K562 (cell line): Measurements from ENCODE around the gene COX20. TPM values are rescaled to one million over a fixed set of nuclear protein-coding genes. Genes with fewer than 3 reads are reported as not detected.
A peak's percentile ranks its signal among the peaks of the same experiment; 100 is the strongest.

Source experiments
- BHLHE40 ChIP-seq: IDR thresholded peaks from 2 replicates; pipeline ENCODE4 v1.6.1; 2011; ENCODE audit warnings: low read length, improper control_type of control experiment
- BRF1 ChIP-seq: IDR thresholded peaks from 3 replicates; pipeline ENCODE4 v1.6.1; 2011; ENCODE audit warnings: borderline replicate concordance, mild to moderate bottlenecking; ENCODE audit not compliant: insufficient read length; ENCODE audit errors: extremely low read depth
- E2F1 ChIP-seq: sonication (generic); formaldehyde crosslinking; IDR thresholded peaks from 2 replicates; pipeline ENCODE4 v1.8.1; 2023; ENCODE audit warnings: mild to moderate bottlenecking, missing genetic modification reagents, moderate library complexity
- ESRRA ChIP-seq: fragments of 450-650 bp; IDR thresholded peaks from 2 replicates; pipeline ENCODE4 v1.6.1; 2014; ENCODE audit warnings: low read depth, mild to moderate bottlenecking, moderate library complexity, borderline replicate concordance
- EZH2 ChIP-seq: IDR thresholded peaks from 2 replicates; pipeline ENCODE4 v1.6.1; 2012; ENCODE audit warnings: low read depth, mild to moderate bottlenecking, inconsistent platforms, low read length, borderline replicate concordance
- JUN ChIP-seq, 2 experiments: sonication (generic) in 1 of 2; formaldehyde crosslinking in 1 of 2; IDR thresholded peaks; 2 replicates each; pipeline versions ENCODE4 v1.6.1 to v1.8.0; 2012 to 2022; ENCODE audit warnings: borderline replicate concordance in 2 of 2, mild to moderate bottlenecking in 2 of 2, improper control_type of control experiment in 1 of 2, low read depth in 1 of 2, low read length in 1 of 2, missing genetic modification reagents in 1 of 2
- MIER1 ChIP-seq: fragments of 450-650 bp; IDR thresholded peaks from 2 replicates; pipeline ENCODE4 v1.6.1; 2016; ENCODE audit warnings: antibody characterized with exemption, mild to moderate bottlenecking, low read depth
- PCBP1 ChIP-seq: fragments of 200-400 bp; formaldehyde crosslinking; IDR thresholded peaks from 2 replicates; pipeline ENCODE4 v1.6.1; 2018; ENCODE audit warnings: mild to moderate bottlenecking, low read depth, low read length; ENCODE audit not compliant: poor library complexity, severe bottlenecking
- POLR2A ChIP-seq: fragments of 450-650 bp; conservative IDR thresholded peaks from 2 replicates; pipeline ENCODE4 v1.6.1; 2016
- RAD21 ChIP-seq, 2 experiments: fragments of 250-450 bp in 1 of 2; fragments of 450-650 bp in 1 of 2; sonication (Bioruptor Pico) in 1 of 2; formaldehyde crosslinking in 1 of 2; IDR thresholded peaks in 1 of 2; conservative IDR thresholded peaks in 1 of 2; 2 replicates each; pipeline versions ENCODE4 v1.4.0 to v1.8.0; 2020 to 2022; ENCODE audit warnings: mild to moderate bottlenecking in 2 of 2, moderate library complexity in 1 of 2
- SOX6 ChIP-seq: fragments of 450-650 bp; IDR thresholded peaks from 2 replicates; pipeline ENCODE4 v1.6.1; 2014; ENCODE audit warnings: mild to moderate bottlenecking
- SRSF9 ChIP-seq: fragments of 200-400 bp; formaldehyde crosslinking; IDR thresholded peaks from 2 replicates; pipeline ENCODE4 v1.6.1; 2017; ENCODE audit warnings: low read depth, low read length, borderline replicate concordance
- THRB ChIP-seq: fragments of 450-650 bp; formaldehyde crosslinking; conservative IDR thresholded peaks from 2 replicates; pipeline ENCODE4 v1.4.0; 2022; ENCODE audit warnings: mild to moderate bottlenecking, missing genetic modification characterization
- YY1 ChIP-seq, 3 experiments: IDR thresholded peaks; 2 replicates each; pipeline ENCODE4 v1.6.1; 2011; ENCODE audit warnings: low read length in 2 of 3, mild to moderate bottlenecking in 2 of 3, moderate library complexity in 2 of 3, borderline replicate concordance in 1 of 3, control low read depth in 1 of 3, low read depth in 1 of 3; ENCODE audit not compliant: insufficient read depth in 3 of 3, insufficient replicate concordance in 2 of 3, control insufficient read depth in 1 of 3, insufficient read length in 1 of 3; ENCODE audit errors: extremely low read depth in 1 of 3
- ZBTB8A ChIP-seq: fragments of 450-650 bp; IDR thresholded peaks from 2 replicates; pipeline ENCODE4 v1.6.1; 2018; ENCODE audit warnings: mild to moderate bottlenecking, moderate library complexity; ENCODE audit not compliant: partially characterized antibody
- ZNF3 ChIP-seq: fragments of 250-450 bp; sonication (Bioruptor Pico); IDR thresholded peaks from 2 replicates; pipeline ENCODE4 v1.5.0; 2021; ENCODE audit warnings: mild to moderate bottlenecking, moderate library complexity
- ZNF444 ChIP-seq: fragments of 250-450 bp; sonication (Bioruptor Pico); IDR thresholded peaks from 2 replicates; pipeline ENCODE4 v1.4.0; 2020; ENCODE audit warnings: mild to moderate bottlenecking, moderate library complexity
- ZNF830 ChIP-seq: fragments of 250-450 bp; sonication (Bioruptor Pico); IDR thresholded peaks from 2 replicates; pipeline ENCODE4 v1.5.0; 2021; ENCODE audit warnings: mild to moderate bottlenecking
- polyA plus RNA-seq, 8 experiments: library from polyadenylated mRNA; depleted of rRNA in 4 of 8; stranded (reverse) in 5 of 8; unstranded in 3 of 8; fragments of >200 nt; fragmentation: Nextera tagmentation in 2 of 8; fragmentation: Illumina TruSeq in 1 of 8; extraction: Ambion mirVana in 2 of 8; extraction: Trizol in 1 of 8; gene quantifications; 2 replicates each; pipeline versions ENCODE4 v1.2.1 to v1.2.3, GENCODE V29; 2011 to 2014; ENCODE audit warnings: inconsistent platforms in 1 of 8, missing spikeins in 1 of 8
- total RNA-seq, 7 experiments: library from RNA; depleted of rRNA in 6 of 7; stranded (reverse); fragments of >200 nt in 6 of 7; fragmentation: Illumina TruSeq in 2 of 7; extraction: Trizol in 2 of 7; gene quantifications; 2 replicates each; pipeline versions ENCODE4 v1.2.1 to v1.2.3, GENCODE V29; 2011 to 2021; ENCODE audit warnings: low replicate concordance in 1 of 7
- TF ChIP-seq, protein P1 (sequence below), 2 experiments: IDR thresholded peaks in 1 of 2; conservative IDR thresholded peaks in 1 of 2; 2 replicates each; pipeline ENCODE4 v1.6.1; 2016; ENCODE audit warnings: low read depth in 2 of 2, mild to moderate bottlenecking in 1 of 2, missing compliant biosample characterization in 1 of 2, missing genetic modification characterization in 1 of 2, moderate library complexity in 1 of 2

The COX20 gene
- total and polyA plus RNA-seq, 9 of the 15 experiments (the other 6 are each of a cell fraction or from before 2014, with no cell fraction given): 41.5 to 192 (median 84.3) TPM

DNA sequence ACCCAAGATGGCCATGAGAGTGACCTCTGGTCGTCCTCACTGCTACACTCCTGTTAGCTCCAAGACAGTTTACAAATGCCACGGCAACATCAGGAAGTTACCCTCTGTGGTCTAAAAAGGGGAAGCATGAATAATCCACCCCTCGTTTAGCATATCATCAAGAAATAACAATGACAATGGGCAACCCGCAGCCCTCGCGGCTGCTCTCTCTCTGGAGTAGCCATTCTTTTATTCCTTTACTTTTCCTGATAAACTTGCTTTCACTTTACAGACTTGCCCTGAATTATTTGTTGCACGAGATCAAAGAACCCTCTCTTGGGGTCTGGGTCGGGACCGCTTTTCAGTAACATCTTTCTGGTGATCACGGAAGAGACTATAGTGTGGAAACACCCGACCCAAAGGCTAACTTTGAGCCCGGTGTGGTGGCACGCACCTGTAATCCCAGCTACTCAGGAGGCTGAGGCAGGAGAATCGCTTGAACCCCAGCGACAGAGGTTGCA lies 19.8 kb upstream of the COX20 start (continued):
- no peak for TF ChIP-seq RAD21 (CRISPR knock-in tag; conservative IDR thresholded peaks at IDR 0.05 in 1 of 2, IDR thresholded peaks at IDR 0.05 in 1 of 2)
- TF ChIP-seq ZBTB8A: no peak
- no peak for TF ChIP-seq E2F1 (CRISPR knock-in tag)
- no peak for TF ChIP-seq ZNF830 (CRISPR knock-in tag)
- TF ChIP-seq ESRRA: peak; percentile 61
- TF ChIP-seq ZNF3 (CRISPR knock-in tag): no peak
- TF ChIP-seq SRSF9: no peak
- peak; percentile 59; the same call in 1 of the 2 replicates for TF ChIP-seq SOX6
- TF ChIP-seq YY1 (IDR thresholded peaks at IDR 0.05; ENCODE audit: borderline replicate concordance in 1 of 3, control insufficient read depth in 1 of 3, extremely low read depth in 1 of 3, insufficient read depth in 3 of 3, insufficient read length in 1 of 3, insufficient replicate concordance in 2 of 3, low read depth in 1 of 3, low read length in 2 of 3): peak in 1 of 3 experiments; percentile 26
- TF ChIP-seq, protein P1, sequence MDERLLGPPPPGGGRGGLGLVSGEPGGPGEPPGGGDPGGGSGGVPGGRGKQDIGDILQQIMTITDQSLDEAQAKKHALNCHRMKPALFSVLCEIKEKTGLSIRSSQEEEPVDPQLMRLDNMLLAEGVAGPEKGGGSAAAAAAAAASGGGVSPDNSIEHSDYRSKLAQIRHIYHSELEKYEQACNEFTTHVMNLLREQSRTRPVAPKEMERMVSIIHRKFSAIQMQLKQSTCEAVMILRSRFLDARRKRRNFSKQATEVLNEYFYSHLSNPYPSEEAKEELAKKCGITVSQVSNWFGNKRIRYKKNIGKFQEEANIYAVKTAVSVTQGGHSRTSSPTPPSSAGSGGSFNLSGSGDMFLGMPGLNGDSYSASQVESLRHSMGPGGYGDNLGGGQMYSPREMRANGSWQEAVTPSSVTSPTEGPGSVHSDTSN (CRISPR knock-in tag; IDR thresholded peaks at IDR 0.05; ENCODE audit: low read depth): no peak
- TF ChIP-seq, protein P1 (tag; conservative IDR thresholded peaks at IDR 0.05; ENCODE audit: low read depth): no peak
- no peak for TF ChIP-seq POLR2A
- TF ChIP-seq THRB (CRISPR knock-in tag): no peak
- no peak for TF ChIP-seq JUN (IDR thresholded peaks at IDR 0.05; ENCODE audit: borderline replicate concordance, low read depth, low read length)
- no peak for TF ChIP-seq JUN (CRISPR knock-in tag; IDR thresholded peaks at IDR 0.05; ENCODE audit: borderline replicate concordance)
- TF ChIP-seq BRF1: no peak
- TF ChIP-seq BHLHE40: no peak
- TF ChIP-seq EZH2: 0 out of 2 replicates have a peak, but pooled peaks have one; percentile 34
- no peak for TF ChIP-seq PCBP1
- no peak for TF ChIP-seq MIER1
- TF ChIP-seq ZNF444 (CRISPR knock-in tag): no peak
